Lung (tissue), 12 donors: ENCODE results near the gene TRPV5. TPM values are rescaled to one million over a fixed set of nuclear protein-coding genes. Genes with fewer than 3 reads are reported as not detected.

Experiments used
- ATAC-seq: fragments of 200-7000 bp; cut with Tn5 transposase; one replicate; pipeline ENCODE4 v1.9.1; 2020; ENCODE audit warnings: moderate number of reproducible peaks; ENCODE audit not compliant: insufficient read depth, low FRiP score
- DNase-seq, 3 donors: peaks; one replicate each; pipeline ENCODE4 v3.0.0-alpha.2; 2013 to 2017
- H3K27ac ChIP-seq, 2 donors: one replicate each; pipeline ENCODE4 v1.5.1; 2013; ENCODE audit warnings: mild to moderate bottlenecking in 2 of 2, moderate library complexity in 2 of 2, control low read depth in 1 of 2, inconsistent platforms in 1 of 2, low read depth in 1 of 2, low read length in 1 of 2
- H3K27me3 ChIP-seq, 3 donors: one replicate each; pipeline ENCODE4 v1.5.1; 2013; ENCODE audit warnings: low read length in 2 of 3; ENCODE audit not compliant: control insufficient read depth in 3 of 3, insufficient read depth in 3 of 3
- H3K36me3 ChIP-seq, 4 donors: one replicate each; pipeline ENCODE4 v1.5.1; 2013; ENCODE audit warnings: low read length in 4 of 4, mild to moderate bottlenecking in 1 of 4, moderate library complexity in 1 of 4; ENCODE audit not compliant: control insufficient read depth in 4 of 4, insufficient read depth in 4 of 4
- H3K4me1 ChIP-seq, 5 donors: one replicate each; pipeline ENCODE4 v1.5.1; 2013; ENCODE audit warnings: low read length in 5 of 5, mild to moderate bottlenecking in 2 of 5, moderate library complexity in 1 of 5; ENCODE audit not compliant: control insufficient read depth in 5 of 5, insufficient read depth in 5 of 5
- H3K4me3 ChIP-seq: one replicate; pipeline ENCODE4 v1.5.1; 2013; ENCODE audit warnings: mild to moderate bottlenecking, control low read depth, moderate library complexity
- H3K9ac ChIP-seq, 2 donors: one replicate each; pipeline ENCODE4 v1.5.1; 2013; ENCODE audit warnings: low read length in 2 of 2, control low read depth in 1 of 2; ENCODE audit not compliant: insufficient read depth in 1 of 2
- H3K9me3 ChIP-seq, 4 donors: one replicate each; pipeline ENCODE4 v1.5.1; 2013; ENCODE audit warnings: low read length in 3 of 4, mild to moderate bottlenecking in 1 of 4, moderate library complexity in 1 of 4; ENCODE audit not compliant: control insufficient read depth in 4 of 4, insufficient read depth in 3 of 4
- CTCF ChIP-seq: IDR thresholded peaks from 2 replicates; pipeline ENCODE4 v1.5.1; 2012; ENCODE audit warnings: mild to moderate bottlenecking; ENCODE audit errors: control extremely low read depth, extremely low read depth
- WGBS, 2 donors: extraction: QIAGEN DNeasy Blood & Tissue Kit; methylation state at CpG; one replicate each; pipeline ENCODE4 v1.1.7; 2013; 5-methylcytosine and 5-hydroxymethylcytosine counted together
- polyA plus RNA-seq, 2 donors: library from polyadenylated mRNA; stranded (reverse); fragments of 200-250 nt; gene quantifications; one replicate each; pipeline ENCODE4 v1.2.1, GENCODE V29; 2013
- total RNA-seq, 2 donors: library from RNA; depleted of rRNA in 1 of 2; stranded (reverse); fragments of >200 nt in 1 of 2; gene quantifications; one replicate each; pipeline ENCODE4 v1.2.1, GENCODE V29; 2014 to 2021
- donor health status: control.
- donor health status: control.
- donor health status: Bipolar disorder and iron deficiency.
- donor health status: healthy.
- donor health status: DM: yes; HTN: yes; CAD: no.

The TRPV5 gene
- total and polyA plus RNA-seq, 4 donors, result 0.05 TPM; not detected in 3

GRCh38 chr7:142881586-142882337 is 51.8 kb downstream of the TRPV5 start:
- no peaks in the 10 kb centered on the region for H3K27me3 ChIP-seq
- DNase-seq (peak in 1 of 3 donors; percentile 1), ATAC-seq (no peak)
- no peak overlapping the region for H3K4me3 ChIP-seq
- TF ChIP-seq CTCF, result no peak
- H3K4me1 ChIP-seq, result peaks cover 0 to 4% (median 0%) of the 10 kb centered on the region in 5 donors
- H3K36me3 ChIP-seq, result no peaks in the 10 kb centered on the region
- 82% methylated on average over 9 of the region's 9 CpGs for WGBS, 2 donors
- no peak overlapping the region for H3K27ac ChIP-seq
- H3K9ac ChIP-seq, result no peak overlapping the region
- no peaks in the 10 kb centered on the region for H3K9me3 ChIP-seq

GRCh38 chr7:142880876-142881505 is 52.6 kb downstream of the TRPV5 start:
- Histone ChIP-seq H3K27ac (no peak overlapping the region), H3K9me3 (no peaks in the 10 kb centered on the region), H3K9ac (no peak overlapping the region), H3K27me3 (no peaks in the 10 kb centered on the region), H3K4me3 (no peak overlapping the region), H3K36me3 (no peaks in the 10 kb centered on the region), H3K4me1 (peaks cover 0 to 3% (median 0%) of the 10 kb centered on the region in 5 donors)
- DNase-seq (peak; percentile 17 to 28 (median 25)), ATAC-seq (peak; percentile 42)
- whole genome bisulfite sequencing, 2 donors, result 34 to 37% methylated on average over 8 of the region's 8 CpGs
- peak; percentile 57 for TF ChIP-seq CTCF

GRCh38 chr7:142879060-142879459 is 54.5 kb downstream of the TRPV5 start:
- H3K27ac ChIP-seq, result no peak overlapping the region
- no peak overlapping the region for H3K4me3 ChIP-seq
- no peaks in the 10 kb centered on the region for H3K9me3 ChIP-seq
- ATAC-seq, result no peak
- no peaks in the 10 kb centered on the region for H3K27me3 ChIP-seq
- no peak overlapping the region for H3K9ac ChIP-seq
- H3K4me1 ChIP-seq, result no peaks in the 10 kb centered on the region
- 87 to 92% methylated on average over 5 of the region's 5 CpGs for WGBS, 2 donors
- no peaks in the 10 kb centered on the region for H3K36me3 ChIP-seq
- TF ChIP-seq CTCF, result no peak
- DNase-seq, result no peak
